ENCODE measurements around the gene POLA1.

The POLA1 gene

DNA sequence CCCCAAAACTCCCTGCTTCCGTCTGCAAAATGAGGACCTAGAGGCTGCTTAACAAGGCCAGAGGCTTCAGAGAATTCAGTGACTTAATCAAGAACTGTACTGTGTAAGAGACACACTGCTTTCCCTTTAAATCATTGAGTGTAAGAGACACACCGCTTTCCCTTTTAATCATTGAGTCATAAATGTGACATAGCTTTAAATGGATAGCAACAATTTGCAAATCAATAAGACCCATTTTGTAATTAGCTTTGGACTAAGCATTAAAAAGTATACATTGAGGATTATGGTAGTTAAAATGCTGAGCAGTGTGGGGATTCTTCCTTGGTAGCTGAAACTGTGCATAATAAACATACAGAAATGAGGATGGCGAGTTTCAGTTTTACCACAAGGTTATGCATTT lies 290.2 kb downstream of the POLA1 start:
- DNase-seq = no peak

DNA sequence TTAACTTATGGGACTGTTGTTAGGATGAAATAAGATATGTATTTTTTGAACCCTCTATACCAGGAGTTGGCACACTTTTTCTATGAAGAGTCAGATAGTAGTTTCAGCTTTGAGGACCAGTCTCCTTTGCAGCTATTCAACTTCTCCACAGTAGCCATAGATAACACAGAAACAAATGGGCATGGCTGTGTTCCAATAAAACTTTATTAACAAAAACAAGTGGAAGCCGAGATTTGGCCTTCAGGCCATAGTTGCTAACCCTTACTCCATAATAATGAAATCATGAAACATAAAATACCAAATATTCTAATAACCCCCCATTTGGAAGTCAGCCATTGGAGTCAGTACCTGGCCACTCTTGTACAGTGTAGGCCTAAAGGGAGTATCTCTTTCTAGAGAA lies 291.4 kb downstream of the POLA1 start:
- no peak for DNase-seq

DNA sequence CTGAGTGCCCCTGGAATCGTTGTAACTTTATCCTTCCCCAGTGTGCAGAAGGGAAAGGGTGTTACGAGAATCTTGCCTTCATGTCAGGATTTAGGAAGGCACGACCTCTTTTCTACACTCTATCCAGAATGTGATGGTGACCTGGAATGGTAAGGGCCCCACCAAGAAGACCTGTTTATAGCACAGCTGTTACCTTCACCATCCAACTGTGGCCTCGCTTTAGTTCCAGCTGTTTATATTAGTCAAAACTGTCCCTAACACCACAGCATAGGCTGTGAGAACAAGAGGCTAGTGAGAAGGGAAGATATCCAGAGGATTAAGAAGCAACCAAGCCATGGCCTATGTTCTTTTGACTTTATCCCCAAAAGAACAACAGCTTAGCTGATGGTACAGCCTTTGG lies 294.0 kb downstream of the POLA1 start:
- DNase-seq = no peak

DNA sequence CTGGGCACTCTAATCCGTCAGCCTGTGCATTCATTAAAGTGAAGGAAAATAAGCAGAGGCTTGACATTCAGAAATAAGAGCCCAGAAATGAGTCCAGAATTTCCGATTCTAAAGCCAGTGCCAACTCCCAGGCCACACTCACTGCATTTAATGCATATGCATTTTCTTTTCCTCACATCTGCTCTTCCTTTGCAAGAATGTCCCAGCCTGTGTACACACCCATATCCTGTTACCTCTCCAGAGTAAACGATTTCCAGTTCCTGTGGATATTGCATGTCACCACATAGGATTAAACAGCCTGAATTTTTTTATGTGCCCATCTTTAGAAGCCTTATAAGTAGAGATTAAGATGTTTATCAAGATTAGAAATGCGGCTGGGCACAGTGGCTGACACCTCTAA lies 294.6 kb downstream of the POLA1 start:
- DNase-seq = no peak

DNA sequence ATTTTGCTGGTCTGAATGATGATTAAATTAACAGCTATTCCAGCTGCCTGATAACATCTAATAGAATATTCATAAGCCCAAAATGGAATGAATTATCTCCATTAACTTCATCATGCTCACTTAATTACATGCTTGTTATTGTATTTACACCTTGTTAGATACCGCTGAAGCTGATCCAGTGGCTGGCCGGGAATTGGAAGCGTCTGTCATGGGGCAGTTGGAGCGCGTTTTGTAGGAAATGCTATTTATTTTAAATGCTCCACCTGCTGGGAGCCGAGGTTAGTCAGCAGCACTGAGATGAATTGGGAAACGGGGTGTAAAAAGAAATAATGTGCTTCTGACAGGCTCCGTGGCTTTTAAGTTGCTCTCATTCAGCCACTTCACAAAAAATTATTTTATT lies 296.8 kb downstream of the POLA1 start:
- DNase-seq = no peak

DNA sequence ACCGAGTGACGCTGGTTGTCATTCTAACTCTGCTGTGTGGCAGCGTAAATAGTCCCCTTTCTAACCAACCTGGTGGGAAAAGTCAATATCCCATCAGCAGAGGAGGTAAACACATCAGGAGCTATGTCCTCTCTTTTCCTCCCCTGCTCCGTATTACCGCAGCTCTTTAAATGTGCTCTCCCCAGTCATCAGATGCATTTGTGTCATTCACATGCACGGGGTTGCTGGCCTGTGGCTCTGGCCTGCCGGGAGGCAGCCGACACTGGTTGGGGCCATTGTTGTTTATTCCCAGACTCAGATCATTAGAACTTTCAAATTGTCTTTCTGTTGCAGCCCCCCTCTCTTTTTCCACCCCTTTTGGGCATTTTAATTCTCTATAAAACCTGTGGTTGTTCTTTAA lies 300.2 kb downstream of the POLA1 start:
- no peak for DNase-seq

DNA sequence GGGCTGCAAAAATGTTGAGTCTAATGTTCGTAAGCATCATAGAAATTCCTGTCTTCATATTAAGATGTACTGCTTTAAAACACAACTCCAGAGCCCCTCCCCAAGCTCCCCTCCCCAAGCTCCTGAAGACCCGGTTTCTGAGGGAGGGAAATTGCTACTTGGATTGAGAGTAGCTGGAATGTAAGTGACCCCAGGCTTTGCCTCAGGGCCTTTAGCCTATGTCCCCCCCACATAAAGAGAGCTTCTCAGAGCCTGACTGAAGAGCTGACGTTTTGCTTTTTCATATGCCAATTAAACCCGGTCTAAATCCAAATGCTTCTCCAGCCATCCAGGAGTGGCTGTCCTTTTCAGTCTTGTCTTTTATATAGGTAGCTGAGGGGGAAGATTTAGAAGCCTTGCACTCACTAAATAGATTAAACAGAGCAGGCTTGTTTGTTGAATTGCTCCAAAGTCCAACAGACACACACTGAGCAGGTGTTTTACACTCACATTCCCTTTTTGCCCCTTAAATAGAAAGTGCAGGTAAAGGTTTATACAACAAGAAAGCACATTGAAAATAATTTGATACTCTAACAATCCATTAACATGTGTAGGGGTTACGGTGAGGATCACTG lies 302.5 kb downstream of the POLA1 start:
- DNase-seq = no peak

DNA sequence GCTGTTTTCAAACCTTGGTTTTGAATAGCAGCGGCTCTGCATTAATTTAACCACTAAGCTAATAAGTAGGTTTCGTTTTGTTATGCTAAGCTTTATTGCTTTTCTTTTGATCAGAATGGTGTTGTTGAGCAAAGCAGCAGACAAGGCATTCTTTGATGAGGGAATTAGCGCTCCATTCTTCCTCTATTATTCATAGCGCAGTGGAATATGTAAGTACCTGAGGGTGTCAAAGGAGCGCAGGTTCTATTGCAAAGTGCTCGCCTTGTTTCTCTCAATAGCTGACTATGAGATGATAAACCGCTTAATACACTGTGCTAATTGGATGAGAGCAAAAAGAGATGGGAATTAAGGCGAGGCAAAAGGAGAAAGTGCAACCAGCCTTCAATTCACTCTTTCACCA lies 305.8 kb downstream of the POLA1 start:
- no peak for DNase-seq

DNA sequence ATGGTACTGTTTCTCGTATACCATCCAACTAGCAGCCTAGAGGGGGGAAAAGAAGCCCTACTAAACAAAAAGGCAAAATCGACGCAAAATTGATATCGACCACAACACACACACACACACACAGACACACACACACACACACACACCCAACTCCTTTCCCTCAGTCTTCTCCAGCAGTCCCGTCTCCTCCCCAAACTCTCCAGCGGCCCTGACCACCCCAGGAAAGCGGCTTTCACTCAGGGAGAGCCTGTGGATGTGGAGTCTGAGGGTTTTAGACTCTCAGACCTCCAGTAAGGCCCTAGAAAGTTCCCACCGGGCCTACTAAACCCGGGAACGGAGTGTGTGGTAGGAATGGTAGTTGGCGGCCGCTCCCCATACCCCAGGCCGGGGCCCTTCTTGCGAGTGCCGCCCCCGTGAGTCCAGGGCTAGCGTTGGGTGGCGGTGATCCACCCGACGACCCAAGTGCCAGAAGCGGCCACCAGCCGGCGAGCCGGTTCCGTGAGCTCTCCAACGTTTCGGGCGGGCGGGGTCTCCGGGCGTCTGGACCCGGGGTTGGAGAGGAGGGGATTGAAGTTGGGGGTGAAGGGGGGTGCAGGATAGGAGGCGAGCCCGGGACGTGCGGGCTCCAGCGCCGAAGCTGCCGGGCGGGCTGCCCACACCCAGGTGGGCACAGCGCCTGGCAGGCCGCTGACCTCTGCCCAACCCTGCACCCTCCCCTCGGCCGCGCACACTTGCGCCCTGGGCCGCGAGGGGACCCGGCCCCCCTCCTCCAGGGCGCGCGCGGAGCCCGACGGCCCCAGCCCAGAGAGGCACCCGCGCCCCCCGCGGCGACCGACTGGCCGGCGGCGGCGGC lies 308.3 kb downstream of the POLA1 start:
- DNase-seq = no peak

DNA sequence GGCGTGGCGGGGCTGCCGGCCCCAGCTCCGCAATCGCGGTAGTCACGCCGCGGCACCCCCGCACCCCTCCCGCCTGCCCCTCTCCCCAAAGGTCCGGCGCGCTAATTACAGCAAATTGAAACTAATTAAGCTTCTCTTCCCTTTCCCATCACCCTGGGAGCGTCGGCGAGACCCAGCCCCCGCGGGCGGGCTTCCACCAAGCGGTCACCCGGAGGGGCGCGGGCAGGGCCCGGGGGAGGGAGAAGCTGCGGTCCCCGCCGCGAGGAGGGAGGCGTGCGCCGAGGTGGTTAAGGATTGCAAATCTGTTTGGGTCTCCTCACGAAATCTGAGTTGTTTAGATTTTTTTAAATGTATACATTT lies 308.9 kb downstream of the POLA1 start:
- DNase-seq = no peak

DNA sequence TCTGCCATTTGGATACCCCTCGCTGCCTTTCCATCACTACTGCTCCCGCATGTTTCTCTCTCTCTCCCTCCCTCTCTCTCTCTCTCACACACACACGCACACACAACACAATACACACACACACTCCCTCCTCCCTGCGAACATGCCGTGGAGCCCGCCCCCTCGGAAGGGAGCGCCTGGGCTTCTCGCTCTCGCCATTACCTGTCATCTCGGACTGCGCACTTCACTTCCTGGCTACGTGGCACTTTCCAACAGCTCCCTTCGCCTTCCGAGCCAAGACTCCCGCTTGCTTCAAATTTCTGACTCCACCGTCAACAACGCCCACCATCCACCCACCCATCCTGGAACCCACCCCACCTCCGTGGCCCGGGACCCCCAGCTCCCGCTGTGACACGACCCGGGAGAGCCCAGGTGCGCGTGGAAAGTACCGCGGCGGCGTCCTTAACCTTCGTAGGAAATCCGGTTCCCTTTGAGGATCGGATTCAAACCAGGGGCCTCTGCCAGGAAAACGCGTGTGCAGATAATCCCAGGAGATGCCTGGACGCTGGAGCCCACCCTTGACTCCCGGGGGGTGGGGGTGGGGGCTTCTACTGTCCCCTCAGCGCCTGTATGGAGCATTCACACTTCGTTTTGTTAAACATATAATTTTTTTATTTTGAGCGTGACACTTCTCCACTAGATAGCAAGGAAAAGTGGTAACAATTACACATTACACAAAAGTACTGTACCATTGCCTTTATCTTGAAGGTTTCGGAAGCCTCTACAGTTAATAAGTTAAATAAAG lies 309.5 kb downstream of the POLA1 start:
- DNase-seq = no peak

DNA sequence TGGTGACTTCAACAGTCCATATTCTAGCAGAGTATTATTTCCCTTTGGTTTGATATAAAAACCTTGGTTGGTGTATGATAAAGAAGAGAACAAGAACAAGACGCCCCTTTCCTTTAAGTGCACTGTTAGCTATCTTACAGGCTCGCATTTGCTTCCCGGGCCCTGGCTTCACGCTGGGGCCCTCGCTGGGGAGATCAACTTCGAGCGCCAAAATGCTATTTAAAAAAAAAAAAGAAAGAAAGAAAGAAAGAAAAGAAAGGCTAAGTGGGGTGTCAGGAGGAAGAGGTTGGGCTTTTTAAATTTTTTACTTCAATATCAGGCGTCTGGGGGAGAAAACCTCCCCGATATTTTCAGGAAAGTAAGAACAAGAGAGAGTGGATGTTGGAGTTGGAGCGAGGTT lies 310.3 kb downstream of the POLA1 start:
- DNase-seq = no peak

DNA sequence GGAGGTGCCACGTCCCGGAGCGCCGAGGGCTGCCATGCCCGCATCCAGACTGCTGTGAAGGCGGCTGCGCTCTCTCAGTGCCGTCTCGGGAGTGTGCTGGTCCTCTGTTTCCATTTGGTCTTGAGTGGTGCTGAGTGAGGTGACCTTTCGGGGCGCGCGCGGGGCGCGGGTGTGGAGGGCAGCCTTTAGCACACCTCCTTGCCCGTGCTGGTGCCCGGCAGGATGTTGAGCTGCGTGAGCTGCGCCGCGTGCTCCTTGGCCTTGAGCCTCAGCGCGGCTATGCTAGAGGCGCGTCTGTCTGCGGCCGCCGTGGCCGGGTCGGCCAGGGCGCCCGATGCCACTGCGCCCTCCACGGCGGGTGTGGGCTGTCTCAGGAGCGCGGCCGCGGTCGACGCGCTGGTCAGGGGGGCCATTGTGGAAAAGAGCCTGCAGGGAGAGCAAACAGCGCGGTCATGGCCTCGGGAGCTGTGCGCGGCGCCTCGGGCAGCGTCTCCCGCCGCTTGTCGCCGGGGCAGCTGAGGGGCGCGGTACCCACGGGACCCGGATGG lies 310.8 kb downstream of the POLA1 start:
- no peak for DNase-seq

DNA sequence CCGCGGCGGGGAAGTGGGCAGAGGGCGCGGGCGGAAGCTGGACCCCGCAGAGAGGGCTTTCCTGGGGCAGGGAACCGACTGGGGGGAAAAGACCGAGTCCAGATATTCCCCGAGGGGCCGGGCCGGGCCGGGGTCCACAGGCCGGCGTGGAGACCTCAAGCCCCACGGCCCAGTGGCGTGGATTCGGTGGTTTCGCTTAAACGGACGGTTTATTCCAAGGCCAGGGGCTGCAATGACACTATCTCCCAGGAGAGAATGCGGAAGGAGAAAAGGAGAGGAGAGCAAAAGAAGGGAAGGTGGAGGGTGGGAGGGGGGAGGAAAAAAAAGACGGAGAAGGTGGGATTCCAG lies 311.3 kb downstream of the POLA1 start:
- no peak for DNase-seq

DNA sequence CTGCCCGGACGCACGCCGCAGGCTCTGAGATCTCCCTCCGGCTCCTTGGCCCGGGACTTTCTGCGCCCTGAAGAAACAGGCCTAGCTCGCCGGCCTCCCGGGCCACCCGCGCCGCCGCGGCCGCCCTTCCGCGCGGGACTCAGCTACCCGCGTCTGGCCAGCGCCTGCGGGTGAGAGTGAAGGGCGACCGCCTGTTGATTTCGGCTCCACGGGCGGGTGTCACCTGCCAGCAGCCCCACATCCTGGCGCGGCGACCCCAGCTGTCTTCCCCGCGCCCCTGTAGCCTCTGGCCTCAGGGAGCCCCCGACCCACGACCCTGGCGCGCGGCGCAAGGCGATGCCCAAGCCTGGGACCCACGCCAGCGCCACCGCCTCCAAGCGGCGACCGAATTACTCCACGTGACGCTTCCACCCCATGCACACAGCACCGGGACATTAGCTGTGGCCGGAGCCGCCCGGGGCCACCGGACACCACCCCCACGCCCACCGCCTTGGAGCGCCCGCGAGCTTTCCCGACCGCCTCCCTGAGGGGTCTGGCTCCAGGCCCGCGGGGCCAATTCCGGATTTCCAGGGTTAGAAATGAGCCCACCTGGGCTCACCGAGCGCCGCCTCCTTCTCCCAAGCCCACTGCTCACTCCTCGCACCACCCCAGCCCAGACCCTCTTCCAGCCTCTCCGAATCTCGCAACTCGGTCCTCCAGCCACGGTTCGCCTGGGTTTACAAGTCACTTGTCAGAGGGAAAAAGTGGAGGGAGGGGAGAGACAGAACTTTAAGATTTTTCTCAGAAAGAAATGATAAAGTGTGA lies 311.9 kb downstream of the POLA1 start:
- DNase-seq = no peak

DNA sequence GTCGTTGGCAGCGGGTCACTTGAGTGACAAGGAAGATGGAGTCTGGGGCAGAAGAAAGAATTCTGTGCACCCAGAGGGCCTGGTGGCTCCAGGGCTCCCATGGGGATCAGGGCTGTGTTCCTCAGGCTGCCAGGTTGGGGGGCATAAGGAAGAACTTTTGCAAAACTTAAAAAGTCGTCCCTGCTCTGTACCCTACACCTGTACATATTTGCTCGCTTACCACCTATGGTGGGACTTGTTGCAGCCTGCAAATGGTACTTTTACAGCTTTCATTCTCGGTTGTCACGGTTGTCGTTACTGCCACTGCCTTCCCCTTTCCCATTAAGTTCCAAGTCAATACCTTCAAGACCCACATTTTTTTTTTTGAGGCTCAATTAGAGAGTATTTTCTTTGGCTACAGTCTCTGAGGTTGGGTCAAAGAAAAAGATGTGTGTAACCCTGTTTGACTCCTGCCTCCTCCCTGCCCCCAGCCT lies 312.9 kb downstream of the POLA1 start:
- DNase-seq = no peak

DNA sequence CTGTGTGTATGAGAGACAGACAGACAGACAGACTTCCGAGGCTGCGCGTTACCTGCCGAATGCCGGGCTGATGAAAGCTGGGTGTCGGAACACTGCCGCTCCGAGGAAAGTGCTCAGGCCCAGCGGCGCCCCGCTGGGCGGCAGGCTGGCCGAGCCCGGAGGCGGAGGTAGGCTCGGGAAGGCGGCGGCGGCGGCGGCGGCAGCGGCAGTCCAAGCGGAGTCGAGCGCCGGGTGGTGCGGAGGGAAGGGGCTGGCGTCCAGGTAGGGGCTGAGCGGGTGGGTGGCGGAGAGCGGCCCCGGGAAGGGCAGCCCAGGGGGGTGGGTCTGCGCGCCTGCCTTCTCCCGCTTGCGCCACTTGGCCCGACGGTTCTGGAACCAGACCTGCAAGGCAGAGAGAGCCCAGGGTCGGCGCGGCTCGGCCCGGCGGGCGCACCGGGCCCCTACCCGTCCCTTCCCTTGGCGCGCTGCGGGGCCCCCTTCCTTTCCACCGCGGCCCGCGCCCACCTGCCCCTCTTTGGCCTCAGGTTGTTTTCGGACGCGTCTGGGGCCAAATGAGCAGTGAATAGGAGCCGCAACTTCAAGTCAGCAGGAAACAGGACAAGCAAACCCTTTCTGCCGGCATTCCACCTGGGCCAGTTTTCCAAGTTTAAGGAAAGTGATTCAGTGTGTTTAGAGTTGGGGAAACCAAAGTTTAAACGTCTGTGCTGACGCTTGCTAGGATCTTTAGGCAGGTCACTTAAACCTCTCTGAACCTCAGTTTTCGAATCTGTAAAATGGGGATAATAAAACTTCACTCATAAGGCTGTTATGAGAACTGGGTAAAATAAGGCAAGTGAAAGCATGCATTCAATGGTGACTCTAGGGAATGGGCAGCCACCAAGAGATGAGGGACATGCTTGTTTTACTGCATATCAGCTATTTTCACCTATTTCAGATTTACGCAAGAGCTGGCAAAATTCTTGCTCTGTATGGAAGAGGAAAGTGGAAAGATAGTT lies 313.6 kb downstream of the POLA1 start:
- no peak for DNase-seq

DNA sequence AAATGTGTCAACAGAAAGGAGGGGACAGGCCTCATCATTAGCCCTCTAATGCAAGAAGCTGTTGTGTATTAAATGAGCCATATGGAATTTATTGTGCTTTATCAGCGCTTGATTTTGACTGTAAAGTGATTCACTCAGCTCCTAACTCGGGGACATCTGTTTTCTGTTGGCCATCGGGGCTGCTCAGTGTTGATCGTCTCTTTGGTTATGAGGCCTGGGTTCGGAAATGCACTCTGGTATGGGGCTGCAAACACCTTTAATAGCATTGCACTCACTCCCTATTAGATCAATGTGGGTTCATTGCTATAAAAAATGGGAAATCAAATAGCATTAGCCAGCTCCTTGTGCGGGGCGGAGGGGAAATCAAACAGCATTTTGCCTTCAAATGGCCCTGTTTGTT lies 315.7 kb downstream of the POLA1 start:
- no peak for DNase-seq

DNA sequence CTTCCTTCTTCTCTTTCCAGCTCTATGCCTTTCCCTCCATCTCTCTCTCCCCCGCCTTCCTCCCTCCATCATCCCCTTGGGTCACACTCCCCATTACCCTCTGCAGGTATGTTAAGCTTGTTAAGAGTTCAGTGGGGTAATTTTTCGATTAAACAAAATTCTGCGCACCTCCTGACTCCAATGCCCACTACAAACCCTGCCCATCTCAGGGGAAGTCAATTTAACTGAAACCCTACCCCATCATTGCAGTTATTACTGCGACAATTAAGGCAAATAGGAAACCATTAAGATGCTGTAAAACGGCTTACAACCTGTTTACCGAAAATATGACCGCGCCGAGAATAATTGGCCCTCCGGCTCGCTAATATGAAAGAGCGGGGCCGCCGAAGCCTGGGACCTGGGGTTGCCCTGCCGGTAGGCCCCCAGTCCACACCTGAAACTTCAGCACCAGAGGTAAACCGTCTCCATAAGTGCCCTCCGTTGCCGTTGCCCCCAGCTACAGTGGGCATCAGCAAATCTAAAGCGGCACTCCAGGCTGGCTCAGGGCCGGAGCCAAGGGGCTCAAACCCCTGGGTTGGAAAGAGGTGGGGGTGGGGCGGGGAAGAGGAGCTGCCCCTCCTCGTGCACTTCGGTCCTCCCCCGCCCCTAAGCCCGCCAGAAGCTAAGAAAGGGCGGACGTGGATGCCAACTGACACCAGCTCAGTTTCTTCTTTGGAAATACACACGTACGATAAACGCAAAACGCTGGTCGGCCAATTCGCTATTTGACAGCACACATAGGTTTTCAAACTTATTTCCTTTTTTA lies 317.3 kb downstream of the POLA1 start:
- no peak for DNase-seq

DNA sequence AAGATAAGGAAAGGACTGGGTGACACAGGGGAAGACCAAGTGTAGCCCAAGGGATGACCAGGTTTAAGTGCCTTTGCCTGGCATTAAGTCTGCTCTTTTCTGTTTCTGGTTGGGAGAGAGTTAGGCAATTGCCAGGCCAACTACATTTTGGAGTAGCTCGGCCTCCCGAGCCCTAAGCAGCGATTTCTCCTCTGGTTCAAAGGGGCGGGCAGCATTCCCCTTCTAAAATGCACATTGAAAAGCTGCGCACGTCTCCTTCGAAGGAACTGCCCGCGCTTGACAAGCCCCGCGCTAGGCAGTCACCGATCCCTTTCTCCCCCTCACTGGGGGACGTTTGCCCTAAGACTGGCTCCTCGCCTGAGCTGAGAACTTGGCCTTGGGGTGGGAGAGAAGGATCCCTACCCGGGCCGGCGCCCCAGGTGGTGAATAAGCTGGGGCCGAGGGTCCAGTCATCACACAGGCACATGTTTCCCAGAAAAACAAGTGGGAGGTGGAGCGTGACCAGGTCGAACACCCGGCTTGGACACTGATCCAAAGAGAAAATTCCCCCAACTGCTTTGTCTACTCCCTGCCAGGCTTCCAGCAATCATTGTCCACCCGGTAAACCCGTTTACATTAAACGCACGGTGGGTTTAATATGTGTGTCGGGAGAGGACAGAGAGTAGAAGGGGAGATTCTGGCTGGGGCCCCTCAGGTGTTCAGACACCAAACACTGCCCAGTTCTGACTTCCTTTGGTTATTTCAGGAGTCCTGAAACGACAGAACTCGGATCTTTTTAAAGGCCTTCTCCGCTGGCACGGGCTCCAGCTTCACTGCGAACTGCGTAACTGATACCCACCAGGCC lies 318.1 kb downstream of the POLA1 start:
- no peak for DNase-seq
